Measurements from ENCODE around the gene ZNF70.

GRCh38 chr22:23693979-23694680, 56.8 kb downstream of the ZNF70 start:
- TF ChIP-seq CTCF (IDR thresholded peaks at IDR 0.05) (no peak), POLR2AphosphoS5 (IDR thresholded peaks at IDR 0.05) (no peak), EP300 (IDR thresholded peaks at IDR 0.05) (no peak), POLR2A (IDR thresholded peaks at IDR 0.05; ENCODE audit: low read depth) (no peak)
